ENCODE results near the gene LRRC61. TPM values are rescaled to one million over a fixed set of nuclear protein-coding genes. Genes with fewer than 3 reads are reported as not detected.

Gene LRRC61
- polyA plus RNA-seq, 1 of the 3 experiments (the other 2 are of a cell fraction) = 0.99 TPM

- Histone ChIP-seq H3K36me3 (replicated peaks in 1 of 2; ENCODE audit: control insufficient read depth in 1 of 2, insufficient read depth in 2 of 2, low read length in 1 of 2) (no peaks in the 10 kb centered on the region), H3K9me3 (no peaks in the 10 kb centered on the region), H3K4me3 (ENCODE audit: low read depth in 2 of 2, low read length in 1 of 2) (no peak overlapping the region), H4K20me1 (ENCODE audit: insufficient read depth) (no peaks in the 10 kb centered on the region), H3K27ac (ENCODE audit: low read depth in 2 of 2, low read length in 1 of 2) (no peak overlapping the region), H3K27me3 (ENCODE audit: insufficient read depth) (peaks cover 6% of the 10 kb centered on the region; the same call in 1 of the 2 replicates), H3K9ac (no peak overlapping the region), H3K79me2 (ENCODE audit: insufficient read depth) (no peaks in the 10 kb centered on the region), H3K4me1 (ENCODE audit: control insufficient read depth in 1 of 2, insufficient read depth in 2 of 2, low read depth in 1 of 2, low read length in 1 of 2) (no peaks in the 10 kb centered on the region), H3K4me2 (no peak overlapping the region), H3K9me2 (no peaks in the 10 kb centered on the region), H2AFZ (ENCODE audit: low read depth) (no peak overlapping the region), H3F3A (replicated peaks; ENCODE audit: insufficient read depth) (no peaks in the 10 kb centered on the region)
- 60% methylated on average over 5 of the region's 5 CpGs for WGBS (ENCODE audit: low lambda C conversion rate)
- TF ChIP-seq, protein P1, sequence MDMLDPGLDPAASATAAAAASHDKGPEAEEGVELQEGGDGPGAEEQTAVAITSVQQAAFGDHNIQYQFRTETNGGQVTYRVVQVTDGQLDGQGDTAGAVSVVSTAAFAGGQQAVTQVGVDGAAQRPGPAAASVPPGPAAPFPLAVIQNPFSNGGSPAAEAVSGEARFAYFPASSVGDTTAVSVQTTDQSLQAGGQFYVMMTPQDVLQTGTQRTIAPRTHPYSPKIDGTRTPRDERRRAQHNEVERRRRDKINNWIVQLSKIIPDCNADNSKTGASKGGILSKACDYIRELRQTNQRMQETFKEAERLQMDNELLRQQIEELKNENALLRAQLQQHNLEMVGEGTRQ (IDR thresholded peaks at IDR 0.05; ENCODE audit: borderline replicate concordance, low read depth, low read length) = no peak
- no peak for TF ChIP-seq RAD21 (IDR thresholded peaks at IDR 0.05; ENCODE audit: low read length)
- TF ChIP-seq, protein P2, sequence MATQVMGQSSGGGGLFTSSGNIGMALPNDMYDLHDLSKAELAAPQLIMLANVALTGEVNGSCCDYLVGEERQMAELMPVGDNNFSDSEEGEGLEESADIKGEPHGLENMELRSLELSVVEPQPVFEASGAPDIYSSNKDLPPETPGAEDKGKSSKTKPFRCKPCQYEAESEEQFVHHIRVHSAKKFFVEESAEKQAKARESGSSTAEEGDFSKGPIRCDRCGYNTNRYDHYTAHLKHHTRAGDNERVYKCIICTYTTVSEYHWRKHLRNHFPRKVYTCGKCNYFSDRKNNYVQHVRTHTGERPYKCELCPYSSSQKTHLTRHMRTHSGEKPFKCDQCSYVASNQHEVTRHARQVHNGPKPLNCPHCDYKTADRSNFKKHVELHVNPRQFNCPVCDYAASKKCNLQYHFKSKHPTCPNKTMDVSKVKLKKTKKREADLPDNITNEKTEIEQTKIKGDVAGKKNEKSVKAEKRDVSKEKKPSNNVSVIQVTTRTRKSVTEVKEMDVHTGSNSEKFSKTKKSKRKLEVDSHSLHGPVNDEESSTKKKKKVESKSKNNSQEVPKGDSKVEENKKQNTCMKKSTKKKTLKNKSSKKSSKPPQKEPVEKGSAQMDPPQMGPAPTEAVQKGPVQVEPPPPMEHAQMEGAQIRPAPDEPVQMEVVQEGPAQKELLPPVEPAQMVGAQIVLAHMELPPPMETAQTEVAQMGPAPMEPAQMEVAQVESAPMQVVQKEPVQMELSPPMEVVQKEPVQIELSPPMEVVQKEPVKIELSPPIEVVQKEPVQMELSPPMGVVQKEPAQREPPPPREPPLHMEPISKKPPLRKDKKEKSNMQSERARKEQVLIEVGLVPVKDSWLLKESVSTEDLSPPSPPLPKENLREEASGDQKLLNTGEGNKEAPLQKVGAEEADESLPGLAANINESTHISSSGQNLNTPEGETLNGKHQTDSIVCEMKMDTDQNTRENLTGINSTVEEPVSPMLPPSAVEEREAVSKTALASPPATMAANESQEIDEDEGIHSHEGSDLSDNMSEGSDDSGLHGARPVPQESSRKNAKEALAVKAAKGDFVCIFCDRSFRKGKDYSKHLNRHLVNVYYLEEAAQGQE (IDR thresholded peaks at IDR 0.05; ENCODE audit: low read depth, low read length) = no peak
- no peak for TF ChIP-seq PBX3 (IDR thresholded peaks at IDR 0.05)
- no peak for TF ChIP-seq CTCF (IDR thresholded peaks at IDR 0.05)
- no peak for TF ChIP-seq RCOR1 (IDR thresholded peaks at IDR 0.05; ENCODE audit: low read length)
- no peak for TF ChIP-seq JUND (IDR thresholded peaks at IDR 0.05)
- no peak for TF ChIP-seq MAX (IDR thresholded peaks at IDR 0.05; ENCODE audit: low read depth)
- no peak for TF ChIP-seq NRF1 (IDR thresholded peaks at IDR 0.05; ENCODE audit: low read depth, low read length)
- TF ChIP-seq IRF3 (IDR thresholded peaks at IDR 0.05; ENCODE audit: low read depth, low read length) = no peak
- DNase-seq = no peak
- ChIA-PET CTCF (interaction anchor here (0.9 to 1.2 kb wide), 3 partner anchors 9 kb away, joined by 3 to 8 read pairs (median 4); no protein-coding TSS in a partner anchor), POLR2A (interaction anchor here (0.9 kb wide), 1 partner anchor 22 kb away, joined by 3 read pairs; the partner anchor contains the start of gene REPIN1)
Measured at GRCh38 chr7:150346922-150347321, 23.8 kb downstream of the LRRC61 start.
